HEK293T (cell line): ENCODE data around the gene KCNMA1.

Source experiments
- CTBP1 ChIP-seq: fragments of 450-650 bp; IDR thresholded peaks from 2 replicates; pipeline ENCODE4 v1.6.1; 2016; ENCODE audit warnings: borderline replicate concordance
- FOXA1 ChIP-seq: fragments of 450-650 bp; IDR thresholded peaks from 2 replicates; pipeline ENCODE4 v1.6.1; 2016; ENCODE audit warnings: mild to moderate bottlenecking

GRCh38 chr10:77417359-77417758 lies 220.2 kb downstream of the KCNMA1 start:
- TF ChIP-seq CTBP1 (no peak), FOXA1 (no peak)
